Activated T-cell treated with anti-CD3 and anti-CD28 coated beads for 1 hour (primary cell): ENCODE data around the gene LRRC31.
A peak's percentile ranks its signal among the peaks of the same experiment; 100 is the strongest.

ENCODE experiments used
- DNase-seq: peaks from one replicate; pipeline ENCODE4 v3.0.0-alpha.2; 2020; ENCODE audit warnings: low read depth

The LRRC31 gene

GRCh38 chr3:169863458-169863899 is 6.3 kb downstream of the LRRC31 start:
- DNase-seq, result peak; percentile 40

DNA sequence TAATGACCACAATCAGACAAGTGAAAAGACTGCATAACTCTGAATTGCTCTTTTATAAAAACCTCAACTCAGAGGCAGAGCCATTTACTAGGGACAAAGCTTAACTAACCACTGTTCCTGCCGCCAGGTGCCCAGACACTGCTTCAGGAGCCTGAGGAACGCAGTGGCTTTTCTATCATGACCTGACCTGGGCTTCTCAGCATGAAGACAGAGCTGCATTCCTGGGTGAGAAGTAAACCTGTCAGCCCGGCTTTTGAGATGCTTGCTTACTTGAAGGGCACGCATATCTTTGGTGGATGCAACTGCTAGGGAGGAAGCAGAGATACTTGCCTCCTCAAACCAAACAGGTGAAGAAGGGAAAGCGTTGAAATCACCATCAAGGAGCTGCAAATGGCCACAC is 7.9 kb downstream of the LRRC31 start:
- no peak for DNase-seq

DNA sequence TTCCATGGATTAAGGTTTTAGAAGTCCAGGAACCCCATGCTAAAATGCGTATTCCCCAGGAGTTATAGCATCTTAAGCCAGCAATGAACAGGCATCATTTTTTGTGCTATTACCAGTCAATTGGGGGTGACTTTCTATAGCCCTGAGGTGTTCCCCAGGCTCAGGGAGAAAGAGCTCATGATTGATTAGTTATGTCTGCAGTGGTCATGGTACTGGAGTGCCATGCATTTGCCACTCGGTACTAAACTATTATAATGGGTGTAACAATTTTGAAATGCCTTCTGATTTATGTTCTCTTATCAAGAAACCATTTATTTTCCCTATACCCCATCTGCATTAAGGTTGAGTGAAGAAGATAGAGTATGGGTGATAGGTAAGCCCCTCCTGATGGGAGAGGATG is 11.9 kb downstream of the LRRC31 start:
- DNase-seq, result no peak

DNA sequence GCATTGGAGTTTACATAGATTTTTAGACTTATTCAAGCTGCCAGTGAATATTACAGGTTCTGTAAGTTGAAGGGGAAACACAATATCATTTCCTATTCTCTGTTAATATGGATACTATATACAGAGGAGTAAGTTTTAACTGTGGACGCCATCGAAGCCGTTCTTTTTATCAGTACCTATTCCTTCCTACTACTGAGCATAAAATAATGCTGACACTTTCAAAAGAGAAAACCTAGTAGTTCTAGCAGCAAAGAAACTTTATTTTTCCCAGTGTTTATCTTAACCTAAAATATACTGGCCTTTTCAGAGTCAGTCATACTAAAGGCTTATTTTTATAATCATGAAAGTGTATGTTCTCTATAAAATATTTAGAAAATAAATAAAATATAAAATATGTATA is 14.2 kb downstream of the LRRC31 start:
- no peak for DNase-seq

DNA sequence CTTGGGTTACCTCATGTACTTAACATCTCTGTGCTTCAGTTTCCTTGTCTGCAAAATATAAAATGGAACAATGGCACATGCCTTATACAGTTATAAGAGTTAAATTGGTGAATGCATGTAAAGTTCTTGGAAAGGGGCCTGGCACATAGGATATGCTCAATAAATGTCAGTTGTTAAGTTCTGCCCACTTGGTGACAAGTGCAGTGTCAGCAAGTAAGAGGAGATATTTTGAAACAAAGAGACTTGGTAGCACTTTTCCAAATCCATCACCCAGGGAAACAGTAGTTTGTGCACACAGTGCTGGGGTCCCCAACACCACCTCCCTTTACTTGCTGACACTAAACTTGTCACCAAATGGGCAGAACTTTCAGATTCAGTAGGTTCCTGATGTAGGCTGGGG is 19.1 kb downstream of the LRRC31 start:
- DNase-seq, result no peak

- DNase-seq, result no peak
Measured at GRCh38 chr3:169848741-169849140, 21.0 kb downstream of the LRRC31 start.

- DNase-seq, result no peak
Measured at GRCh38 chr3:169847896-169848295, 21.8 kb downstream of the LRRC31 start.

DNA sequence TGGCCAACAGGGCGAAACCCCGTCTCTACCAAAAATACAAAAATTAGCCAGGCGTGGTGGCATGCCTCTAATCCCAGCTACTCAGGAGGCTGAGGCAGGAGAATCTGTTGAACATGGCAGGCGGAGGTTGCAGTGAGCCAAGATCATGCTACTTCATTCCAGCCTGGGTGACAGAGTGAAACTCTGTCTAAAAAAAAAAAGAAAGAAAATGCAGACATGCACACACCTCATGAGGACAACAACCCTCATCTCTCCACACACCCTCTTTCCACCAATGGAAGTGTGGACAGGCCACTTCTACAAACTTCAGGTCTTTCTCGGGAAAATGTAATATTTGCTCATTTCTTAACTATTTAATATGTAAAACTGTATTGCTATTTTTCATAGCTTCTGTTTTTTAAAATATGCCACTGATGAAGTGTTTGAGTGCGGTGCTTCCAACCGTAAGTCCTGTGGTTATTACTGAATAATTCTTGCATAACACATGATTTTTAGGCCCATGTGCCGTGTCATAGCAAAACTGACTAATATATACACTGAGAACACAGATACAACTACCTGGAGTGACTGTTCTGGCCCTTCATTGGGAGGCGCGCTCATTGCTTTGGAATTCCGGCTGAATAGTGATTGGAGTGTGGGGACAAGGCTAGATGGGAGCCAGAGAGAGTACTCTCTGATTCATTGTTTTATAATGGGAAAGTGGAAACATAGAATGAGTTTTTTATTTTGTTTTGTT is 23.1 kb downstream of the LRRC31 start:
- no peak for DNase-seq

- DNase-seq, result no peak
Measured at GRCh38 chr3:169842960-169843359, 26.8 kb downstream of the LRRC31 start.

DNA sequence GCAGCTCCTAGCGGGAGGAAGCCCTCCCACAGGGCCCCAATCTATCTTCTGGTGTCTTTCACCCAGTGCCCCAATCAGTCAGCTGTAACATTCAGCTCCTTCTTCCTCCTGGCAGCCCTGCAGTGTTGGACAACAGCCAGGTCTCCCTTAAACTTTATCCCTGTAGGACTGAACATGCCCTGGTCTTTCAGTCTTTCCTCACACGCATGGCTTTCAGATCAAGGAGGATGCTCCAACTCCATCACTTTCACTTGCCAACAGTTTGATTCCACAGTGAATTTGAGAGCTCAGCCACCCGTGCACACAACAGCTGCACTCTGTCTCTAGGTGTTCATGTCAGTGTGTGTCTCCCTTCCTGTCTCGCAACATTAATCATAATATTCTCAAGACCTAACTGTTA is 28.6 kb downstream of the LRRC31 start:
- DNase-seq, result no peak

DNA sequence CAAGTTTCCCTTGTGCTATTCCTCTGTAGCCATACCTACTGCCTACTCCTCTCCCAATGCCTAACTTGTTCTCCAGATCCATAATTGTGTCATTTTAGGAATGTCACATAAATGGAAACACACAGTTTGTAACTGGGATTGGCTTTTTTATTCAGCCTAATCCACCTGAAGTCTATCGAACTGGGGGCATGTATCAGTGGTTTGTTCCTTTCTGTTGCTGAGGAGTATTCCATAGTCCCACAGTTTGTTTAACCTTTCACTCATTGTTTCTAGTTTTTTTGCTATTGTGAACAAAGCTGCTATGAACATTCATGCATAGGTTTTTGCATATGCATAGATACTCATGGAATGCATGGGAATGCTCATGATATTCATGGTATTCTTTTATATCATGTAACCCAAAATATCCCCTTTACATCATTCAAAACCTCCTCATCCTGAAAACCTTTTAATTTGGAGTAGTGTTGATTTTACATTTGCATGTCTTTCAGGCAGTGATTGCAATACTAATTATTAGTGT is 31.2 kb downstream of the LRRC31 start:
- no peak for DNase-seq

GRCh38 chr3:169836942-169837275 is 32.8 kb downstream of the LRRC31 start:
- no peak for DNase-seq

DNA sequence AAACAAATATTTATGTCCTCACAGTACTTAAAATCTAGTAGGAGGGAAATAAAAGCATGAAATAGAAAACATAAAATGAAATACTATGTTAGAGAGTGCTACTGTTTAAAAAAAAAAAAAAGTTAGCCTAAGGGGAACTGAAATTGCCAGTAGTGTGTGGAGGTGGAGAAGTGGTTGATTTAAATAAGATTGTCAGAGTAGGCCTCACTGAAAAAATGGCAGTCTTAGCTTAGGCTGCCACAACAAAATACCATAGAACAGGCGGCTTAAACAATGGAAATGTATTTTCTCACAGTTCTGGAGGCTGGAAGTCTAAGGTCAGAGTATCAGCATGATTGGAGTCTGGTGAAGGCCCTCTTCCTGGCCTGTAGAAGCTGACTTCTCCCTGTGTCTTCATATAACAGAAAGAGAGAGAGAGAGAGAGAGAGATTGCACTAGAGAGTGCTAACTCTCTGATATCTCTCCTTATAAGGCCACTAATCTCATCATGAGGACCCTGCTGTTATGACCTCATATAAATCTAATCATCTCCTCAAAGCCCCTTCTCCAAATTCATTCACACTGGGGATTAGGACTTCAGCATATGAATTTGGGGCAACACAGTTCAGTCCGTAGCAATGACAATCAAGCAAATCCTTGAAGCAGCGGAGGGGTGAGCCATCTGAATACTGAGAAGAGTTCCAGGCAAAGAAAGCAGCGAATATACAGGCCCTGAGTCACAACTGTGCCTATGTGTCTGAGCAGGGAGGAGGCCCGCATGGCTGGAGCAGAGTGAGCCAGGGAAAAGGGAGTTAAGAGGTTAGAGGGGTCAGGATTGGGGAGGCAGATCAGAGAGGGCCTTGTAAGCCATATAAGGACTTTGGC is 33.4 kb downstream of the LRRC31 start:
- no peak for DNase-seq

GRCh38 chr3:169835533-169835932 is 34.2 kb downstream of the LRRC31 start:
- no peak for DNase-seq

- no peak for DNase-seq
Measured at GRCh38 chr3:169827712-169828111, 42.0 kb downstream of the LRRC31 start.

- DNase-seq, result no peak
Measured at GRCh38 chr3:169825316-169825715, 44.4 kb downstream of the LRRC31 start.

DNA sequence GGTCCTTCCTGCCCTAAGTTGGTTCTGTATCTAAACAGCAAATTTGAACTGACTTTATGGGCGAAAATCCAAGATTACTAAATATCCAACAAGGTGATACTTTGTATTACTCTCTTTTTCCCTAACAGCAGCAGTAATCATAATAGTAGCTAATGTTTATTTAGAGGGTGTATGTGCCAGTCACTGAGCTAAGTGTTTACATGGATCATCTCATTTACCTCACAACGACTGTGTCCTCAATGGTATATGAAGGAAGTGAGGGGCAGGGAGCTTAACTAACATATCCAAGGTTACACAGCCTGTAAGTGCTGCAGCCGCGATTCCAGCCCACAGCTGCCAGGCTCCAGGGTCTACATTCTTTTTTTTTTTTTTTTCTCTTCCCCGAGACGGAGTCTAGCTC is 46.8 kb downstream of the LRRC31 start:
- DNase-seq, result no peak

GRCh38 chr3:169822540-169822939 is 47.2 kb downstream of the LRRC31 start:
- no peak for DNase-seq

- DNase-seq, result no peak
Measured at GRCh38 chr3:169822091-169822490, 47.6 kb downstream of the LRRC31 start.

DNA sequence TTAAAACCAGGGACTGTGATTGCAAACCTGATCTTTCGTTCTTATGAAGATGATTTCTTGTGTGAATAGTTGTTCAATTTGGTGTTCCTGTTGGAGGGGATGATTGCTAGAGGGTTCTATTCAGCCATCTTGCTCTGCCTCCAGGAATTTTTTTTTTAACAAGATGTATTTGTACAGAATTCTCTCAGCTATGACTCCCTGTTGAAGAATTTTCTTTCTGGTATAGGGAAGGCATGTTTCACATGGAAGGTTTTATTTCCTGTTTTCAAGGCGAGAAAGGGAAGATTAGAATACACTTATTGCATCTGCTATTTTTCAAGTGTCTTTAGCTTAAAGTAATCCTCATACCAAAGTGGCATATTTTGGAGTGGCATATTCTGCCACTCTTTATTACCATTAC is 51.4 kb downstream of the LRRC31 start:
- no peak for DNase-seq

DNA sequence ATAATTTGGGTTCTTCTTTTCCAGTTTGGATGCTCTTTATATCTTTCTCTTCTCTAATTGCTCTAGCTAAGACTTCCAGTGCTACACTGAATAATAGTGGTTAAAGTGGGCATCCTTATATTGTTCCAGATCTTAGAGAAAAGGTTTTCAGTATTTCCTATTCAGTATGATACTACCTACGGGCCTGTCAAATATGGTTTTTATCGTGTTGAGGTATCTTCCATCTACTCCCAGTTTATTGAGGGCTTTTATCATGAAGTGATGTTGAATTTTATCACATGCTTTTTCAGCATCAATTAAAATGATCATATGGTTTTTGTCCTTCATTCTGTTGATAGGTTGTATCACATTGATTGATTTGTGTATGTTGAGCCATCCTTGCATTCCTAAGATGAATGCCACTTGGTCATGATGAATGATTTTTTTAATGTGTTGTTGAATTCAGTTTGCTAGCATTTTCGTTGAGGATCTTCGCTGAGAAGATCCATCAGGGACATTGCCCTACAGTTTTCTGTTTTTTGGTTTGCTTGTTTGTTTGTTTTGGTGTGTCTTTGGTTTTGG is 54.1 kb downstream of the LRRC31 start:
- DNase-seq, result no peak

- peak; percentile 42 for DNase-seq
Measured at GRCh38 chr3:169813757-169814517, 55.8 kb downstream of the LRRC31 start.
